Neuronal stem cell (in vitro differentiated cells): ENCODE data around the gene IGSF5.

ENCODE experiments used
- DNase-seq: peaks from one replicate; pipeline ENCODE4 v3.0.0-alpha.2; 2013; ENCODE audit warnings: low spot score
- H2AFZ ChIP-seq: one replicate; pipeline ENCODE4 v1.6.1; 2013; ENCODE audit warnings: mild to moderate bottlenecking, low read length, inconsistent platforms
- H2AK5ac ChIP-seq: 2 replicates; pipeline ENCODE4 v1.6.1; 2013; ENCODE audit warnings: low read depth, mild to moderate bottlenecking, inconsistent platforms, low read length, moderate library complexity, mixed read lengths
- H2BK120ac ChIP-seq: 2 replicates; pipeline ENCODE4 v1.6.1; 2013; ENCODE audit warnings: low read depth, mild to moderate bottlenecking, inconsistent platforms, low read length, moderate library complexity, mixed read lengths
- H2BK12ac ChIP-seq: one replicate; pipeline ENCODE4 v1.6.1; 2013; ENCODE audit warnings: low read length, inconsistent platforms
- H2BK15ac ChIP-seq: 2 replicates; pipeline ENCODE4 v1.6.1; 2013; ENCODE audit warnings: mild to moderate bottlenecking, low read length, inconsistent platforms, mixed read lengths
- H2BK5ac ChIP-seq: one replicate; pipeline ENCODE4 v1.6.1; 2013; ENCODE audit warnings: inconsistent platforms, mild to moderate bottlenecking, low read length, moderate library complexity
- H3K14ac ChIP-seq: one replicate; pipeline ENCODE4 v1.6.1; 2013; ENCODE audit warnings: low read length, inconsistent platforms
- H3K18ac ChIP-seq: 2 replicates; pipeline ENCODE4 v1.6.1; 2013; ENCODE audit warnings: low read length, inconsistent platforms
- H3K23ac ChIP-seq: 2 replicates; pipeline ENCODE4 v1.6.1; 2013; ENCODE audit warnings: low read depth, mild to moderate bottlenecking, mixed read lengths, low read length, inconsistent platforms; ENCODE audit not compliant: poor library complexity
- H3K27ac ChIP-seq: replicated peaks from 3 replicates; pipeline ENCODE4 v1.5.1; 2013; ENCODE audit warnings: low read length, inconsistent platforms
- H3K27me3 ChIP-seq, 3 experiments: 2 replicates each; pipeline ENCODE4 v1.6.1; 2013; ENCODE audit warnings: low read length in 3 of 3, mild to moderate bottlenecking in 2 of 3, inconsistent platforms in 1 of 3, low read depth in 1 of 3, mixed read lengths in 1 of 3, moderate library complexity in 1 of 3; ENCODE audit not compliant: control insufficient read depth in 3 of 3, insufficient read depth in 3 of 3
- H3K36me3 ChIP-seq, 2 donors: replicated peaks in 1 of 2; 2 replicates each; pipeline ENCODE4 v1.6.1; 2013; ENCODE audit warnings: low read length in 2 of 2; ENCODE audit not compliant: control insufficient read depth in 2 of 2, insufficient read depth in 2 of 2
- H3K4ac ChIP-seq: 2 replicates; pipeline ENCODE4 v1.6.1; 2013; ENCODE audit warnings: inconsistent platforms, mild to moderate bottlenecking, low read length, moderate library complexity
- H3K4me1 ChIP-seq, 2 donors: 1 replicate in 1 of 2; 2 replicates in 1 of 2; pipeline ENCODE4 v1.6.1; 2013; ENCODE audit warnings: low read length in 2 of 2, low read depth in 1 of 2; ENCODE audit not compliant: control insufficient read depth in 2 of 2, insufficient read depth in 1 of 2
- H3K4me2 ChIP-seq: one replicate; pipeline ENCODE4 v1.6.1; 2013; ENCODE audit warnings: mild to moderate bottlenecking, low read length, inconsistent platforms; ENCODE audit not compliant: insufficient read depth, poor library complexity, severe bottlenecking
- H3K4me3 ChIP-seq, 2 donors: 2 replicates each; pipeline ENCODE4 v1.5.1; 2013; ENCODE audit warnings: low read length in 2 of 2, mild to moderate bottlenecking in 2 of 2, inconsistent platforms in 1 of 2, moderate library complexity in 1 of 2
- H3K79me1 ChIP-seq: one replicate; pipeline ENCODE4 v1.6.1; 2013; ENCODE audit warnings: low read depth, mild to moderate bottlenecking, inconsistent platforms, low read length, moderate library complexity
- H3K9ac ChIP-seq: one replicate; pipeline ENCODE4 v1.6.1; 2013; ENCODE audit warnings: mild to moderate bottlenecking, low read depth, low read length, inconsistent platforms; ENCODE audit not compliant: poor library complexity
- H3K9me3 ChIP-seq, 2 donors: replicated peaks in 1 of 2; 2 replicates each; pipeline versions ENCODE3 to v1.6.1; 2013; ENCODE audit warnings: low read length in 2 of 2, mild to moderate bottlenecking in 2 of 2, inconsistent platforms in 1 of 2, low read depth in 1 of 2, mixed read lengths in 1 of 2, moderate library complexity in 1 of 2; ENCODE audit not compliant: control insufficient read depth in 2 of 2, insufficient read depth in 1 of 2
- H4K8ac ChIP-seq: one replicate; pipeline ENCODE4 v1.6.1; 2013; ENCODE audit warnings: low read depth, mild to moderate bottlenecking, inconsistent platforms, low read length, moderate library complexity
- H4K91ac ChIP-seq: one replicate; pipeline ENCODE4 v1.6.1; 2013; ENCODE audit warnings: low read length, low read depth, mild to moderate bottlenecking, inconsistent platforms; ENCODE audit not compliant: poor library complexity
- WGBS, 2 donors: extraction: QIAGEN DNeasy Blood & Tissue Kit; methylation state at CpG; one replicate each; pipeline ENCODE4 v1.1.7; 2013; ENCODE audit warnings: missing lambda C conversion rate in 2 of 2, mixed read lengths in 1 of 2; ENCODE audit not compliant: insufficient read length in 2 of 2, insufficient replicate concordance in 1 of 2; ENCODE audit errors: extremely low coverage in 2 of 2; 5-methylcytosine and 5-hydroxymethylcytosine counted together

The IGSF5 gene

DNA sequence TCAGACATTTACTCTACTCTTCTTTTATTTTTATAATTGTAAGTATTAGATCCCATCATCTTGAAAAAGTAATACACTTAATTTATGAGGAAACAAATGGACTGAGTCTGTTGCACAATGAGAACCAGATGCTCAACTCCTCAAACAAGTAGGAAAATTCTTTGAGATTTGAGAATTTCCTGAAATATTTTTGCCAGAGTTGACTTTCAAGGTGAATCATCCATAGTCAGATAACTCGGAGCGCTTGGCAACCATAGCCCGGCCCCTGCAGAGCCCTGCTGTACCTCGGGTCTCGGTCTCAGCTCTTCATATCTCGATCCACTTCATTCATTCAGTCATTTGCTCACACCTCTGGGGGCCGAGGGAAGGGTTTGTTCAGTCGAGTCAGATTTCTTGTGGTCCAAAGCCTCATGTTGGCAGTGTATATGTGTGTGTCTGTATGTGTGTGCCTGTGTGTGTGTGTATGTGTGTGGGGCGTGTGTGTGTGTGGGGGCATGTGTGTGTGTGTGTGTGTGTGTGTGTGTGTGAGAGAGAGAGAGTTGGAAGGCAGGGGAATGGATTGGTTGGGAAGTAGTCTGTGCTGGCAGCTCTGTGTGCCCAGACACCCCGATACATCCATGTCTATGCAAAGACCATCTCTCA is 104.2 kb downstream of the IGSF5 start:
- no peak for DNase-seq
- Histone ChIP-seq H2AK5ac (no peak overlapping the region), H3K4me2 (no peak overlapping the region), H3K27ac (no peak overlapping the region), H2BK120ac (no peak overlapping the region), H2AFZ (no peak overlapping the region), H2BK12ac (no peak overlapping the region), H3K36me3 (no peaks in the 10 kb centered on the region), H3K79me1 (no peaks in the 10 kb centered on the region), H2BK15ac (no peak overlapping the region), H3K14ac (no peak overlapping the region), H3K9me3 (no peaks in the 10 kb centered on the region), H3K4me3 (no peak overlapping the region), H3K9ac (no peak overlapping the region), H4K8ac (no peak overlapping the region), H2BK5ac (no peak overlapping the region), H3K18ac (no peak overlapping the region), H3K23ac (no peak overlapping the region), H4K91ac (no peak overlapping the region), H3K4me1 (peaks cover 5 to 11% of the 10 kb centered on the region in 2 donors), H3K4ac (no peak overlapping the region), H3K27me3 (no peaks in the 10 kb centered on the region)
- WGBS, 2 donors, result no CpG with 5 or more reads among the region's 10 CpGs

DNA sequence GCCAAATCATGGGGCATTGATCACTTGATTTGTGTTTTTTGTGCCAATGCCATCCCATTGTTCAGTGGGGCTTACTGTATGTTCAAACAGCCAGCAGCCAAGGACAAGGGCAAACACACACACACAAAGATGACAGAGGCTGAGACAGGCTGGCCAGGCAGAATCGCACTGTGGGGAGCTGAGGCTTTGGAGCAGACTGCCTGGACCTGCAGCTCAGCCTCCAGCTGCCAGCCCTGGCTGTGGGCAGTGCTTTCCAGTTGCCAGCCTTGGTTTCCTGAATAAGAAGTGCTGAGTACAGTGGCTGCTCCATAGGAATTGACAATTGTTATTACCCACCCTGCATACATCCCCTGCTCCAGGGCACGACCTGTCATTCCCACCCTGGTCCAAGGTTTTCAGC is 105.3 kb downstream of the IGSF5 start:
- no peak overlapping the region for H3K27ac ChIP-seq
- no peak overlapping the region for H3K4ac ChIP-seq
- DNase-seq, result no peak
- H2AFZ ChIP-seq, result no peak overlapping the region
- no CpG with 5 or more reads among the region's 2 CpGs for WGBS, 2 donors
- H3K4me1 ChIP-seq, result peaks cover 4 to 6% of the 10 kb centered on the region in 2 donors
- H2AK5ac ChIP-seq, result no peak overlapping the region
- H2BK12ac ChIP-seq, result no peak overlapping the region
- no peaks in the 10 kb centered on the region for H3K9me3 ChIP-seq
- H3K14ac ChIP-seq, result no peak overlapping the region
- no peak overlapping the region for H4K8ac ChIP-seq
- H2BK15ac ChIP-seq, result no peak overlapping the region
- no peak overlapping the region for H2BK5ac ChIP-seq
- H3K36me3 ChIP-seq, result no peaks in the 10 kb centered on the region
- H3K9ac ChIP-seq, result no peak overlapping the region
- no peaks in the 10 kb centered on the region for H3K79me1 ChIP-seq
- no peak overlapping the region for H3K4me2 ChIP-seq
- no peak overlapping the region for H4K91ac ChIP-seq
- no peak overlapping the region for H2BK120ac ChIP-seq
- H3K23ac ChIP-seq, result no peak overlapping the region
- H3K27me3 ChIP-seq, result no peaks in the 10 kb centered on the region
- H3K18ac ChIP-seq, result no peak overlapping the region
- H3K4me3 ChIP-seq, result no peak overlapping the region

DNA sequence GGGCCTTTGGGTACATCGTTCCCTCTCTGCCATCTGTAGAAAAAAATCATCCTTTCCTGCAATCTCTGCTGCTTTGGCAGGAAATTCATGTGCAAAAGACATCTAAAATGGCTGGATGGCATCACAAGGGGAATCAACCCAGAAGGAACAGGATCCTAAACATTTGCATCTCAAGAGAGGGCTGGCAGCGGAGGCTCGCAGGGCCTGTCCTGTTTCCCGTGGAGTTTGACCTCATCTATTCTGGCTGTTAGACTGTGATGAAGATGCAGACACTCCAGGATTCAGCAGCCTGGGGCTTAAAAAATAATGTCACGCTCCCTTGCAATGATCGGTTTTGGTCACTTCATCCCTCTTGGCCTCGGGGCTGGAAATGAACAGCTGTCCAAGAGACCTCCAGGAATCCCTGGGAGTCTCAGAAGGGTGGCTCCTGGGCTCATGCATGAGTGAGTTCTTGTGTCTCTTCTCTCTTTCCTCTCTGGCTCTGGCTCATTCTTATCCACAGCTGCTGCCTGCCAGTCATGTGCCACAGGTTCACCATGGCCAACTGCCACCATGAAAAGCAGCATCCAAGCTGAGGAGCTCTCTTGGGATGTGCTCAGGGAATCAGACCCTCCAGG is 106.1 kb downstream of the IGSF5 start:
- no peak overlapping the region for H2BK15ac ChIP-seq
- no peaks in the 10 kb centered on the region for H3K27me3 ChIP-seq
- H3K36me3 ChIP-seq, result no peaks in the 10 kb centered on the region
- no peak overlapping the region for H3K14ac ChIP-seq
- no peak overlapping the region for H3K4me3 ChIP-seq
- WGBS, 2 donors, result no CpG with 5 or more reads among the region's 7 CpGs
- H3K79me1 ChIP-seq, result no peaks in the 10 kb centered on the region
- H2AFZ ChIP-seq, result no peak overlapping the region
- H3K27ac ChIP-seq, result no peak overlapping the region
- H3K23ac ChIP-seq, result no peak overlapping the region
- no peak overlapping the region for H2BK5ac ChIP-seq
- peaks cover 0 to 6% of the 10 kb centered on the region in 2 donors for H3K4me1 ChIP-seq
- no peak for DNase-seq
- H3K9ac ChIP-seq, result no peak overlapping the region
- no peak overlapping the region for H3K18ac ChIP-seq
- no peak overlapping the region for H2AK5ac ChIP-seq
- H4K91ac ChIP-seq, result no peak overlapping the region
- H4K8ac ChIP-seq, result no peak overlapping the region
- no peak overlapping the region for H2BK12ac ChIP-seq
- no peak overlapping the region for H3K4ac ChIP-seq
- no peak overlapping the region for H3K4me2 ChIP-seq
- H3K9me3 ChIP-seq, result no peaks in the 10 kb centered on the region
- no peak overlapping the region for H2BK120ac ChIP-seq
